Heart left ventricle (tissue), 16 donors: ENCODE data around the gene TRMT2A. TPM values are rescaled to one million over a fixed set of nuclear protein-coding genes. Genes with fewer than 3 reads are reported as not detected.

Experiments
- ATAC-seq, 4 donors: fragments of 200-7000 bp; cut with Tn5 transposase; one replicate each; pipeline ENCODE4 v1.9.1; 2020 to 2022; ENCODE audit warnings: moderate library complexity in 4 of 4, mild to moderate bottlenecking in 3 of 4, moderate number of reproducible peaks in 1 of 4
- DNase-seq, 5 donors: peaks; one replicate each; pipeline ENCODE4 v3.0.0-alpha.2; 2020
- H3K27ac ChIP-seq, 12 donors: fragments of 200-600 bp; sonication (generic) in 4 of 12; one replicate each; pipeline versions ENCODE4 v1.5.0 to v1.8.0; 2016 to 2022; ENCODE audit warnings: mild to moderate bottlenecking in 2 of 12
- H3K27me3 ChIP-seq, 9 donors: fragments of 200-600 bp; sonication (generic) in 2 of 9; one replicate each; pipeline versions ENCODE4 v1.5.1 to v1.8.0; 2016 to 2022; ENCODE audit warnings: mild to moderate bottlenecking in 3 of 9
- H3K36me3 ChIP-seq, 9 donors: fragments of 200-600 bp; sonication (generic) in 2 of 9; one replicate each; pipeline versions ENCODE4 v1.5.0 to v1.8.0; 2018 to 2022; ENCODE audit warnings: mild to moderate bottlenecking in 2 of 9
- H3K4me1 ChIP-seq, 12 donors: fragments of 200-600 bp; sonication (generic) in 4 of 12; one replicate each; pipeline versions ENCODE4 v1.5.0 to v1.8.0; 2016 to 2022; ENCODE audit warnings: mild to moderate bottlenecking in 3 of 12
- H3K4me3 ChIP-seq, 12 donors: fragments of 200-600 bp; sonication (generic) in 4 of 12; one replicate each; pipeline versions ENCODE4 v1.5.0 to v1.8.0; 2017 to 2022; ENCODE audit warnings: mild to moderate bottlenecking in 9 of 12, moderate library complexity in 4 of 12
- H3K9me3 ChIP-seq, 12 donors: fragments of 200-600 bp; sonication (generic) in 4 of 12; one replicate each; pipeline versions ENCODE4 v1.5.0 to v1.8.0; 2016 to 2022; ENCODE audit warnings: mild to moderate bottlenecking in 1 of 12
- CTCF ChIP-seq, 12 donors: fragments of 200-600 bp; sonication (generic) in 4 of 12; IDR thresholded peaks; one replicate each; pipeline versions ENCODE4 v1.5.0 to v1.8.0; 2018 to 2022; ENCODE audit warnings: antibody characterized with exemption in 12 of 12, mild to moderate bottlenecking in 5 of 12
- POLR2A ChIP-seq, 2 donors: fragments of 450-650 bp; IDR thresholded peaks; one replicate each; pipeline ENCODE4 v1.6.1; 2017; ENCODE audit warnings: antibody characterized with exemption in 2 of 2, mild to moderate bottlenecking in 2 of 2, moderate library complexity in 2 of 2
- WGBS, 4 donors: extraction: QIAGEN DNeasy Blood & Tissue Kit in 2 of 4; methylation state at CpG; one replicate each; pipeline versions ENCODE4 v1.1.5 to v1.1.7; 2013 to 2018; 5-methylcytosine and 5-hydroxymethylcytosine counted together
- intact Hi-C, 10 donors: fragments of 100-400 bp; cut with DNase I; formaldehyde crosslinking; loops; one replicate each; pipeline versions ENCODE4 v1.11.1 to v1.14.2; 2022
- polyA plus RNA-seq, 2 donors: library from polyadenylated mRNA; stranded (reverse); fragments of 200-250 nt; gene quantifications; one replicate each; pipeline ENCODE4 v1.2.3, GENCODE V29; 2013
- total RNA-seq, 9 donors: library from RNA; depleted of rRNA in 2 of 9; stranded (reverse); fragments of >200 nt in 2 of 9; fragmentation: NEBNext Ultra II Directional in 3 of 9; extraction: Animal tissue kit (Norgen Biotek cat#: 25700) in 3 of 9; gene quantifications; one replicate each; pipeline versions ENCODE4 v1.1.0 to v1.2.4, GENCODE V29; 2016 to 2023
- donor health status: ischemic (EF 13 %, LVEDD 7.1; RV severe dilation, severe dysfunction).
- donor health status: healthy with polysubstance abuse.
- donor health status: DM: no; HTN: yes; CAD: no.
- donor health status: DM: no; HTN: no; CAD: no.
- donor health status: ischemic (EF 25% LVEDD 6.9; RV normal size, moderate dysfunction).
- donor health status: ischemic (EF 25% LVEDD 5.7; RV mildly dilated, moderate dysfunction).
- donor health status: healthy.
- donor health status: DM: yes; HTN: yes; CAD: no.
- donor health status: ischemic (EF 35%, LVEDD 5.7; RV mildly dilated, moderate dysfunction).
- donor health status: nonischemic (EF 11% LVEDD 7.7; RV severe dilation, severe dysfunction).
- donor health status: DM: yes; HTN: yes; CAD: no.
- donor health status: PGD.
- donor health status: ischemic (EF 29% LVEDD 5.4; RV normal size, mild dysfunction).
- donor health status: nonischemic (EF 23%, LVEDD 6.1; RV moderate dilation, normal function).

The TRMT2A gene
- total and polyA plus RNA-seq, 11 donors: 15.8 to 31.3 (median 20.2) TPM

GRCh38 chr22:20158391-20159036 lies 41.5 kb upstream of the TRMT2A start:
- Histone ChIP-seq H3K4me3 (no peak overlapping the region), H3K36me3 (no peaks in the 10 kb centered on the region), H3K27ac (no peak overlapping the region), H3K27me3 (peaks cover 0 to 10% (median 0%) of the 10 kb centered on the region in 9 donors), H3K4me1 (peaks cover 0 to 11% (median 0%) of the 10 kb centered on the region in 12 donors), H3K9me3 (no peaks in the 10 kb centered on the region)
- 76 to 82% (median 79%) methylated on average over 9 to 15 of the region's 15 CpGs for WGBS, 4 donors
- TF ChIP-seq POLR2A (IDR thresholded peaks at IDR 0.05) (no peak), CTCF (IDR thresholded peaks at IDR 0.05) (no peak)
- ATAC-seq: no peak
- no peak for DNase-seq
- intact Hi-C loops: loop anchor here in 5 of 10 donors (1.0 to 5.0 kb wide), 3 partner anchors 109 to 126 kb away; partner anchors contain the start of gene RTN4R (in 4 of the 5)

DNA sequence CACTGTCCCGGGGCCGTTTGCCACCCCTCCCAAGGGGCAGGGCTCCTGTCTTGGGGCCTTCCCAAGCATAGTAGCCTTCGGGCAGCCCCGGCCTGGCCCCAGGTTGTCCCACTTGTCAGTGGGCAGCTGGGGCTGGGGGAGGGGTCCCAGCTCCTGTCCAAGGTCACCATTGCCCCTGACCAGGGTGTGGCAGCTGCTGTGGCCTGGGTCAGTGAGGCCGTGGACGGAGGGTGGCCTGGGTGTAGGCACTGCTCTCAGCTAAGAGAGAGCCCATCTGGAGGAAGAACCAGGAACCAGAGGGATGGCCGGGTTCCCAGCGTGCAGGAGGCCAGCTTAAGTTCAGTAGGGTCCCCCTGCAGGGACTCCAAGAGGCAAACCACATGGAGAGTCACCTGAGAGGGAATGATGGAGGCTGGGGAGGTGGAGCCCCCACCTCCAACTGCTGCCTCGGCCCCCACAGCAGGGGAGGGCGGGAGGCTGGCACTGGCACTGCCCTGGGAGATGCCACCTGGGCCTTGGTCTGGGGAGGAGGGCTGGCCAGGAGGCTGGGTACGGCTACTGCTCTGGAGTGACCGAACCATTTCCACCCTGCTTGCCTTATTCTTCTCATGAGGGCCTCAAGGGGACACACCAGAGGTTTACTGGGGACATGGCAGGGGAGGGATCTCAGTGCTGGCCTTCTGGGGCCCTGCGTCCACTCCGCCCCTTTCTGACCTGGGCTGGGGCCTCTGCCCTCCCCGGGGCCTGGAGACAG lies 40.6 kb upstream of the TRMT2A start:
- 56 to 78% (median 67%) methylated on average over 10 to 15 of the region's 15 CpGs for WGBS, 4 donors
- intact Hi-C loops: loop anchor here (1.0 to 5.0 kb wide), 7 partner anchors 81 to 128 kb away; partner anchors contain the start of gene RTN4R (in 6 of the 10)
- Histone ChIP-seq H3K27ac (no peak overlapping the region), H3K4me3 (no peak overlapping the region), H3K9me3 (no peaks in the 10 kb centered on the region), H3K27me3 (peaks cover 0 to 10% (median 0%) of the 10 kb centered on the region in 9 donors), H3K36me3 (no peaks in the 10 kb centered on the region), H3K4me1 (peaks cover 0 to 11% (median 0%) of the 10 kb centered on the region in 12 donors)
- ATAC-seq (no peak), DNase-seq (no peak)
- TF ChIP-seq POLR2A (IDR thresholded peaks at IDR 0.05) (no peak), CTCF (IDR thresholded peaks at IDR 0.05) (no peak)

DNA sequence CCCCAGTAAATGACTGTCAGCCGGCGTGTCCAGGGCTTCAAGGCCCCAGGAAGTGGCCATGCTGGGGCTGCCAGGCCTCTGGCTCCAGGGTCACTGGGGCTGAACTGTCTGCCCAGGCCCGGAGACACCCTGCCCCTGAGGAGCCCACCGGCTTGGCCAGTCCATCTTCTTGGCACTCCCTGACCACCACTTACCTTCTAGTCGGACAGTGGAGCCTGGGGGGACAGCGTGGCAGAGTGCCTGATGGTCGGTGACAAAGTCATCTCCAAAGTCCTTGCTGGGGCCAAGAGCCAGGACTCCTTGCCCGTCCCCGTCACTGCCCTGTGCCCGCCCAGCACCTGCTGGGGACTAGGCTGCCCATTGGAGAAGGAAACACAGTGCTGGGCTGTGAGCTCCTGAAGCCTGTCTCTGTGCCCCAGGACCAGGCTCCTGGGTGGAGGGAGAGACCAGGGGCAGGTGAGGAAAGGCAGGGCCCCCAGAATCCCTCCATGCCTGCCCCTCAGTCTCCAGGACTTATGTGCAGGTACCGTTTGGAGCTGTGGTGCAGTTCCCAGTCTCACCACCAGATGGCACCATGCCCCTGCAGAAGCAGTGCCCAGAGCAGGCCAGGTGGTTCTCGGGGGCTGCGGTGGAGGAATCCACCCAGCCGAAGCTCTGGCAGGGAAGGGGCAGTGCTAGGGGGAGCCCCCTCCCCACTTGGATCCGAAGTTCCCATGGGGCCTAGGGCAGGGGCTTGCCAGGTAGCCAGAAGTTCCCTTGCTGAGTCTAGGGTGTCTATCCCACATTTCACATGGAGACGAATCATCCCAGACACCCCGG lies 39.8 kb upstream of the TRMT2A start:
- ATAC-seq (peak; percentile 30 to 77 (median 72)), DNase-seq (peak; percentile 75 to 91 (median 79))
- H3K4me3 ChIP-seq: no peak overlapping the region
- intact Hi-C loops: loop anchor here (1.0 to 5.0 kb wide), 6 partner anchors 81 to 128 kb away; partner anchors contain the start of gene RTN4R (in 6 of the 10)
- peaks cover 0 to 10% (median 0%) of the 10 kb centered on the region in 9 donors for H3K27me3 ChIP-seq
- WGBS, 4 donors: 42 to 57% (median 44%) methylated on average over 10 to 17 of the region's 17 CpGs
- H3K36me3 ChIP-seq: no peaks in the 10 kb centered on the region
- H3K27ac ChIP-seq: no peak overlapping the region
- peak; percentile 96 to 100 (median 99) for TF ChIP-seq CTCF (IDR thresholded peaks at IDR 0.05)
- TF ChIP-seq POLR2A (IDR thresholded peaks at IDR 0.05): no peak
- peaks cover 0 to 11% (median 0%) of the 10 kb centered on the region in 12 donors for H3K4me1 ChIP-seq
- H3K9me3 ChIP-seq: no peaks in the 10 kb centered on the region
